Measurements from ENCODE around the gene EFTUD2. TPM values are rescaled to one million over a fixed set of nuclear protein-coding genes. Genes with fewer than 3 reads are reported as not detected.

EFTUD2 gene
- total RNA-seq, 4 donors from 2014 or later: 62.5 to 131 (median 75.0) TPM

DNA sequence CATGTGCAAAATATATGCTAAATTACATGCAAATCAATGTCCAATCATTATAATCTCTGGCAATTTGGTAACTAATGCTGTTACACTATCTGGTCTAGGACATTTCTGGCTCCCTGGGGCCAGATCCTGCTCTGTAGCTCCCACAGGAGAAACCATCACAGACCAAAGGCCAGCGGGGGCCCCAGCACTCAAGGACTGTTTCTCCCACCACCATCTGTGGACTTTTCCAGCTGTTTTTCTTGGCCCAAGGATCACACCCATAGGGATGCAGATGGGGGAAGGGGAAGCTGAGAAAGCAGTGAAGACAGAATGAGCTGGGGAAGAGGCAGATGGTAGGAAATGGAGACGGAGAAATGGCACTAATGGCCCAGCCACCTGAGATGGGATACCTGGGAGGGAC, 51.7 kb downstream of the EFTUD2 start, which contains the start of gene HIGD1B:
HIGD1B (plus strand) TSS at position 298 of the 400 bp plus-strand sequence. CDS start 270 bp downstream, outside the sequence.
- ATAC-seq (ENCODE audit: low FRiP score) (no peak), DNase-seq (ENCODE audit: low spot score) (no peak)

DNA sequence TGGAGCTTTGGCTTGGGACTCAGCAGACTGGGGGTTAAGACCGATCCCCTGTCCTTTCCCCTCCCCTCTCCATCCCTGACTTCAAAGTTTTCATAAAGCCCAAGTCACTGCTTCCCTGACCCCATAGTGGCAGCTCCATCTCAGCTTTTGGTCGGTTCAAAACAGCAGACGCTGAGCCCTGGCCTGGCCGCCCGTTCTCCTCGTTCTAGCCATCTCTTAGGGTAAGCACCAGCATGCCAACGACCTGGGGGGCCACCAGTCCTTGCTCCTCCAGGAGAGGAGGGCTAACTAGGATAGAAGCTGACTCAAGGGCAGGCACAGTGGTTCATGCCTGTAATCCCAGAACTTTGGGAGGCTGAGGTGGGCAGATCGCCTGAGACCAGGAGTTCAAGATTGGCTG, 53.0 kb downstream of the EFTUD2 start:
- ATAC-seq (ENCODE audit: low FRiP score) (no peak), DNase-seq (ENCODE audit: low spot score) (no peak)
- TF ChIP-seq, protein P1, sequence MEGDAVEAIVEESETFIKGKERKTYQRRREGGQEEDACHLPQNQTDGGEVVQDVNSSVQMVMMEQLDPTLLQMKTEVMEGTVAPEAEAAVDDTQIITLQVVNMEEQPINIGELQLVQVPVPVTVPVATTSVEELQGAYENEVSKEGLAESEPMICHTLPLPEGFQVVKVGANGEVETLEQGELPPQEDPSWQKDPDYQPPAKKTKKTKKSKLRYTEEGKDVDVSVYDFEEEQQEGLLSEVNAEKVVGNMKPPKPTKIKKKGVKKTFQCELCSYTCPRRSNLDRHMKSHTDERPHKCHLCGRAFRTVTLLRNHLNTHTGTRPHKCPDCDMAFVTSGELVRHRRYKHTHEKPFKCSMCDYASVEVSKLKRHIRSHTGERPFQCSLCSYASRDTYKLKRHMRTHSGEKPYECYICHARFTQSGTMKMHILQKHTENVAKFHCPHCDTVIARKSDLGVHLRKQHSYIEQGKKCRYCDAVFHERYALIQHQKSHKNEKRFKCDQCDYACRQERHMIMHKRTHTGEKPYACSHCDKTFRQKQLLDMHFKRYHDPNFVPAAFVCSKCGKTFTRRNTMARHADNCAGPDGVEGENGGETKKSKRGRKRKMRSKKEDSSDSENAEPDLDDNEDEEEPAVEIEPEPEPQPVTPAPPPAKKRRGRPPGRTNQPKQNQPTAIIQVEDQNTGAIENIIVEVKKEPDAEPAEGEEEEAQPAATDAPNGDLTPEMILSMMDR (IDR thresholded peaks at IDR 0.05): no peak

More for the DNA sequence above, 51.7 kb downstream of the EFTUD2 start, which contains the start of gene HIGD1B:
- TF ChIP-seq, protein P1 (IDR thresholded peaks at IDR 0.05): no peak

DNA sequence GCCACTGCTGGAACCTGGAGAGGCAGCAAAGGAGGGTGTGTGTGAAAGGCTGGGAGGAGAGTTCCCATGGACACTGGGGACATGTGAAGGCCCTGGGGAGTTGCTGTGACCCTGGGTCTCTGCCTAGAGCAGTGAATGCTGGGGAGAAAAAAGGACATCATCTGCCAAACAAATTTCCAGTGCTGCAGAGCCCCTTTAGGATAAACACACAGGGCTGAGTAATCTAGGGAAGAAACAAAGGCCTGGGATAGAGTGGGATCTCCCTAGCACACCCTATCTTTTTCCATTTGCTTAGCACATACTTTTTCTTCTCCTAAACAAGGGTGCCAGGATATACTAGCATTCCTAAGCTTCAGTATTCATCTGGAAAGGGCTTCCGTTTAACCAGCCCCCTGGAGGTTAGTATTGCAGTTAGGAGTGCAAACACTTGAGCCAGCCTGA, 54.8 kb downstream of the EFTUD2 start:
- no peak for DNase-seq (ENCODE audit: low spot score)
- TF ChIP-seq, protein P1 (IDR thresholded peaks at IDR 0.05): no peak
- no peak for ATAC-seq (ENCODE audit: low FRiP score)

DNA sequence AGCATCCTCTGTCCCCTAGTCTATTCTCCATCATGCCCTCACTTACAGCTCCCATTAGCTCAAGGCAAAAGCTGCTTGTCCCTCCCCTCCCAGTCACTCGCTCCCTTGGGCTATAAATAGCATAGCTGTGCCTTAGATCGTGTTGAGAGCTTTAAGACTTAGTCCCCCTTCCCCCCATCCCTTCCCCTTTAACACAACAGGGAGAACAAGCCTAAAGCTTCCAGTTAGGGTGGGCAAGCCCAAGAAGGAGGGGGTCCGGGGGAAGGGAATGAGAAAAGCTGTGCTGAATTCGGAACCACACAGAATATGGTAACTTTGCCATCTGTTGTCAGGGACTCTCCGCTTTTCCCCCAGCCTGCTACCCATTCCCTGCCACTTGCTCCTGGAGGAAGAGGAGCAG, 56.5 kb downstream of the EFTUD2 start:
- ATAC-seq (ENCODE audit: low FRiP score) (no peak), DNase-seq (ENCODE audit: low spot score) (no peak)
- TF ChIP-seq, protein P1 (IDR thresholded peaks at IDR 0.05): no peak

DNA sequence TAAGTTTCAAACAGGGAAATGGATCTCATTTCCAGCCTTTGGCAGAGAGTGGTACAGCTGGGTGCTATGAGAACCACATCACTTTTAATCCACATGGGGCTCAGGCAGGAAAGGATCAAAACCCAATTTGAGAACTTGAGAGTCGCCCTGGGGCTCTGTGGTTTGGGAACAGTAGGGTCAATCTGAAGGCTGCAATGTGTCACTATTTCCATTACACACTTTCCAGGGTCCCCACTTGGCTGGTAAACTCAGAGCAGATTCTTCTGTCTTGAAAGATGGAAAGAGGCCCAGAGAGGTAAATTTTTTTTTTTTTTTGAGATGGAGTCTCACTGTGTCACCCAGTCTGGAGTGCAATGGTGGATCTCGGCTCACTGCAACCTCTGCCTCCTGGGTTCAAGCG, 58.3 kb downstream of the EFTUD2 start:
- ATAC-seq (ENCODE audit: low FRiP score): no peak
- TF ChIP-seq, protein P1 (IDR thresholded peaks at IDR 0.05): no peak
- DNase-seq (ENCODE audit: low spot score): no peak

DNA sequence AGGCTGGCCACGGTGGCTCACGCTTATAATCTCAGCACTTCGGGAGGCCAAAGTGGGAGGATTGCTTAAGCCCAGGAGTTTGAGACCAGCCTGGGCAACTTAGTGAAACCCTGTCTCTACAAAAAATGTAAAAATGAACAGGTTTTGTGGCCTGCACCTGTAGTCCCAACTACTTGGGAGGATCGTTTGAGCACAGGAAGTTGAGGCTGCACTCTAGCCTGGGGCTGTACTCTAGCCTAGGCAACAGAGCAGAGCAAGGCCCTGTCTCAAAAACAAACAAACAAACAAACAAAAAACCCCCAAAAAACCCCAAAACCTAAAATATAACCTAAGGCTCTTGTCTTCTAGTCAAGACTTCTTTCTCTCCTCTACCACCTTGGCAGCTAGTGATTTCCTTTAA, 59.0 kb downstream of the EFTUD2 start:
- TF ChIP-seq, protein P1 (IDR thresholded peaks at IDR 0.05): no peak
- ATAC-seq (ENCODE audit: low FRiP score): no peak
- no peak for DNase-seq (ENCODE audit: low spot score)

DNA sequence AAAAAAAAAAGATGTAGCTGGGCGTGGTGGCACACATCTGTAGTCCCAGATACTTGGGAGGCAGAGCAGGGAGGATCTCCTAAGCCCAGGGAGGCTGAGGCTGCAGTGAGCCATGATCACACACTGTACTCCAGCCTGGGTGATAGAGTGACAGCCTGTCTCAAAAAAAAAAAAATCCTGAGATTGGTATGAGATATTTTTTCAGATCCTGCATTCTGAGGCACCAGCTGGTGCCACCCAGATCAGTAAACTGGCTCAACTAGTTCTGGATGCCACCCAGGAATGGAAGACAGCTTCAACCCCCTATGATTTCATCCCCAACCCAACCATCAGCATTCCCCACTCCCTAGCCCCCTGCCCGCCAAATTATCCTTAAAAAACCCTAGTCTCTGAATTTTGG, 62.0 kb downstream of the EFTUD2 start:
- TF ChIP-seq, protein P1 (IDR thresholded peaks at IDR 0.05): no peak
- DNase-seq (ENCODE audit: low spot score): no peak
- ATAC-seq (ENCODE audit: low FRiP score): no peak
